Esophagus squamous epithelium (tissue), 4 donors: ENCODE results near the gene PSMG3.

ENCODE experiments used
- CTCF ChIP-seq, 6 experiments: fragments of 450-650 bp in 4 of 6; fragments of 200-600 bp in 2 of 6; sonication (generic) in 2 of 6; IDR thresholded peaks; one replicate each; pipeline ENCODE4 v1.5.1; 2016 to 2019; ENCODE audit warnings: antibody characterized with exemption in 6 of 6, mild to moderate bottlenecking in 4 of 6, moderate library complexity in 4 of 6
- POLR2A ChIP-seq, 4 donors: fragments of 450-650 bp; IDR thresholded peaks; one replicate each; pipeline ENCODE4 v1.6.1; 2017; ENCODE audit warnings: antibody characterized with exemption in 4 of 4, mild to moderate bottlenecking in 4 of 4, moderate library complexity in 3 of 4

- TF ChIP-seq CTCF (IDR thresholded peaks at IDR 0.05), result no peak
- TF ChIP-seq POLR2A (IDR thresholded peaks at IDR 0.05), result no peak
Measured at GRCh38 chr7:1610678-1611302, 41.0 kb upstream of the PSMG3 start.
